GM12873 (cell line): ENCODE data around the gene EGR4.

Experiments used
- CTCF ChIP-seq: IDR thresholded peaks from 2 replicates; pipeline ENCODE4 v1.5.1; 2012; ENCODE audit warnings: low read depth, mild to moderate bottlenecking, moderate library complexity, low read length, control low read depth; ENCODE audit not compliant: insufficient read depth; ENCODE audit errors: missing control alignments

The EGR4 gene

GRCh38 chr2:73290049-73290839 is 3.1 kb downstream of the EGR4 start:
- peak; percentile 86 for TF ChIP-seq CTCF

GRCh38 chr2:73289304-73289703 is 4.0 kb downstream of the EGR4 start:
- no peak for TF ChIP-seq CTCF

- TF ChIP-seq CTCF, result no peak
Observed at GRCh38 chr2:73286134-73286655, 7.2 kb downstream of the EGR4 start.

GRCh38 chr2:73285159-73285739 is 8.1 kb downstream of the EGR4 start:
- no peak for TF ChIP-seq CTCF

- no peak for TF ChIP-seq CTCF
Observed at GRCh38 chr2:73284296-73285158, 8.8 kb downstream of the EGR4 start, which contains the start of gene FBXO41. FBXO41 (minus strand) TSS chr2:73284478; CDS start chr2:73269630, 14,848 bp downstream.

GRCh38 chr2:73283545-73284295 is 9.6 kb downstream of the EGR4 start:
- TF ChIP-seq CTCF, result no peak
